ENCODE data around the gene FOXB2. TPM values are rescaled to one million over a fixed set of nuclear protein-coding genes. Genes with fewer than 3 reads are reported as not detected.
"Not testable (repeated sequence)": the region's sequence is repeated elsewhere in the genome, so short reads cannot be mapped to it uniquely, and the experiment has no call there.

Gene FOXB2
- total RNA-seq, 2 experiments from 2014 or later, result not detected

DNA sequence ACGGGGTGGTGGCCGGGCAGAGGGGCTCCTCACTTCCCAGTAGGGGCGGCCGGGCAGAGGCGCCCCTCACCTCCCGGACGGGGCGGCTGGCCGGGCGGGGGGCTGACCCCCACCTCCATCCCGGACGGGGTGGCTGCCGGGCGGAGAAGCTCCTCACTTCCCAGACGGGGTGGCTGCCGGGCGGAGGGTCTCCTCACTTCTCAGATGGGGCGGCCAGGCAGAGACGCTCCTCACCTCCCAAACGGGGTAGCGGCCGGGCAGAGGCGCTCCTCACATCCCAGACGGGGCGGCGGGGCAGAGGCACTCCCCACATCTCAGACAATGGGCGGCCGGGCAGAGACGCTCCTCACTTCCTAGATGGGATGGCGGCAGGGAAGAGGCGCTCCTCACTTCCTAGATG is 41.2 kb downstream of the FOXB2 start:
- ATAC-seq; H3K9me3 Mint-ChIP-seq (ENCODE audit: low read depth); H3K4me3 Mint-ChIP-seq; H3K36me3 Mint-ChIP-seq; CTCF ChIA-PET; H3K4me1 Mint-ChIP-seq; DNase-seq; H3K27me3 Mint-ChIP-seq; H3K27ac Mint-ChIP-seq: not testable (repeated sequence)

DNA sequence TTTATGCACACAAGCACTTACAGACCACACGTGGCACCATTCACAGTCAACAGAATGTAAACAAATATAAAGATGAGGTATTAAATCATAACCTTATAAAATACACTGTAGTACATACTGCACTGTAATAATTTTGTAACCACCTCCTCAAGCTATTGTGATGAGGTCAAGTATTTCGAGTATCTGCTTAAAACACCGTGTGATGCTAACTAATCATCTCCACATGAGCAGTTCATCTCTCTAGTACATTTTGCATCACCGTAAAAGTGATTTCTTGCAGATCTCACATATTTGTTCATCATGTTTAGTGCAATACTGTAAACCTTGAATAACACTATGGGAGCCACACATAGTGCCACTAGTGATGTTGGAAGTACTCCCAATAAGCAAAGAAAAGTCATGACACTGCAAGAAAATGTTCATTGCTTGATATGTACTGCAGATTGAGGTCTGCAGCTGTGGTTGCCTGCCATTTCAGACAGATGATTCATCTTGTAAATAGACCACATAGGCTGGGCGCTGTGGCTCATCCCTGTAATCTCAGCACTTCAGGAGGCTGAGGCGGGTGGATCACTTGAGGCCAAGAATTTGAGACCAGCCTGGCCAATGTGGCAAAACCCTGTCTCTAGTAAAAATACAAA is 44.3 kb downstream of the FOXB2 start:
- no peak for DNase-seq
- Mint-ChIP-seq H3K4me1 (no peaks in the 10 kb centered on the region), H3K9me3 (ENCODE audit: low read depth) (no peaks in the 10 kb centered on the region), H3K4me3 (no peak overlapping the region), H3K27ac (no peak overlapping the region), H3K27me3 (no peaks in the 10 kb centered on the region), H3K36me3 (no peaks in the 10 kb centered on the region)
- CTCF ChIA-PET, result no interaction called here
- no peak for ATAC-seq

DNA sequence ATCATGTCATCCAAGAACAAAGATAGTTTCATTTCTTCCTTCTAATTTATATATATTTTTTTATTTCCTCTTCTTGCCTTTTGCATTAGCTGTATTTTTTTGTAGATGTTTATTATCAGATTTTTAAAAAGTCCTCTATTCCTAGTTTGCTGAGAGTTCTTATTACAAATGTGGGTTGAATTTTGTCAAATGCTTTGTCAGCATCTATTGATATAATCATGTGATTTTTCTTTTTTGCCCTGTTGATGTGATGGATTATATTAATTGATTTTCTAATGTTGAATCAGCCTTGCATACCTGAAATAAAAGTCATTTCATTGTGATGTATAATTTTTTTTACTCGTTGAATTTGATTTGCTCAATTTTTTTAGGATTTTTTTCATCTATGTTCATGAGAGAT is 46.9 kb downstream of the FOXB2 start:
- CTCF ChIA-PET, result no interaction called here
- no peaks in the 10 kb centered on the region for H3K27me3 Mint-ChIP-seq
- H3K36me3 Mint-ChIP-seq, result no peaks in the 10 kb centered on the region
- no peak overlapping the region for H3K27ac Mint-ChIP-seq
- H3K4me3 Mint-ChIP-seq, result no peak overlapping the region
- no peak for DNase-seq
- H3K9me3 Mint-ChIP-seq (ENCODE audit: low read depth), result no peaks in the 10 kb centered on the region
- no peaks in the 10 kb centered on the region for H3K4me1 Mint-ChIP-seq
- no peak for ATAC-seq

Other genes starting within 250 kb of the FOXB2 start
- 1 to 10 TPM in 1 of 2 experiments, under 1 TPM in 1; 0.40 to 1.3 TPM for gene PRUNE2, start 113.5 kb upstream of the FOXB2 start, total RNA-seq
- gene VPS13A, start 157.9 kb downstream of the FOXB2 start, total RNA-seq, result 10 to 100 TPM; 43.6 to 53.8 TPM

Measured in activated CD8-positive, alpha-beta memory T cell treated with anti-CD3 and anti-CD28 coated beads, Interleukin-2, amount 10 ng/mL, durations not matched to agents 7 days and 5 days (primary cell).